Hindlimb muscle (tissue), 1 donor: ENCODE data around the gene LMX1B. TPM values are rescaled to one million over a fixed set of nuclear protein-coding genes. Genes with fewer than 3 reads are reported as not detected.
"Not testable (repeated sequence)": the region's sequence is repeated elsewhere in the genome, so short reads cannot be mapped to it uniquely, and the experiment has no call there.

Experiments
- DNase-seq: peaks from one replicate; pipeline ENCODE4 v3.0.0-alpha.2; 2013
- polyA plus RNA-seq: library from polyadenylated mRNA; unstranded; fragments of 120-200 nt; gene quantifications from one replicate; pipeline ENCODE4 v1.2.1, GENCODE V29; 2013; ENCODE audit not compliant: insufficient read length

The LMX1B gene
- polyA plus RNA-seq, 1 donor: 0.28 TPM

- no peak for DNase-seq
Observed at GRCh38 chr9:126635661-126636439, 22.1 kb downstream of the LMX1B start.

- no peak for DNase-seq
Observed at GRCh38 chr9:126636983-126637798, 23.5 kb downstream of the LMX1B start.

GRCh38 chr9:126638571-126639132 is 24.9 kb downstream of the LMX1B start:
- DNase-seq: no peak

DNA sequence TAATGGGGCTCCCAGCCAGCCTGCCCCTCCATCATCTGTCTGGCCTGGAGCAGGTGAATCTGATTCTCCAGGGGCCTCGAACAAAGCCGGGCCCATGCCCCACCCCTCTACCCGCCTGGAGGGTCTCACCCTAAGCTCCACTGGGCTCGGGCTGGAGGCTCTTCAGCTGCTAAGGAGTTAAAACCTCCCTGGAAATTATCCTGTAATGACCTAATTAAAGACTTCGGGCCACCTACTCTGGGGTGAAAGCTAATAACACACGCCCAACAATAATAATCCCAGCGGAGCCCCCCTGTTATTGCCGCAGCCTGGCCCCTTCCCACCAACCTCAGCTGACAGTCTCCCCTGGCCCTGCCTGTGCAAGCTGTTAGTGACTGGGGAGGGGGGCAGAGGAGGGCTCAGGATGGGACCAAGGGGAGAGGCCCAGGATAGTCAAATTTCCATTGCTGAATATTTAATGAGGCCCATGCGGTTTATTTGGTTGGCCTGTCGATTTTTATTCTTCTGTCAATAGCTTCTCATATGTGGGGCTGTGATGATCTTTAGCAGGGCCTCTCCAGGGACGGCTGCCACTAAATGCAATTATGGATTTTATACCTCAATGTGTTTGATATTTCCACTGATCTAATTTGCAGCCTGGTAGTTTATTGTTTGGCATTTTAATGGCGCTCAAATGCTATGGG is 25.7 kb downstream of the LMX1B start:
- no peak for DNase-seq

- DNase-seq: no peak
Observed at GRCh38 chr9:126641118-126641851, 27.6 kb downstream of the LMX1B start.

DNA sequence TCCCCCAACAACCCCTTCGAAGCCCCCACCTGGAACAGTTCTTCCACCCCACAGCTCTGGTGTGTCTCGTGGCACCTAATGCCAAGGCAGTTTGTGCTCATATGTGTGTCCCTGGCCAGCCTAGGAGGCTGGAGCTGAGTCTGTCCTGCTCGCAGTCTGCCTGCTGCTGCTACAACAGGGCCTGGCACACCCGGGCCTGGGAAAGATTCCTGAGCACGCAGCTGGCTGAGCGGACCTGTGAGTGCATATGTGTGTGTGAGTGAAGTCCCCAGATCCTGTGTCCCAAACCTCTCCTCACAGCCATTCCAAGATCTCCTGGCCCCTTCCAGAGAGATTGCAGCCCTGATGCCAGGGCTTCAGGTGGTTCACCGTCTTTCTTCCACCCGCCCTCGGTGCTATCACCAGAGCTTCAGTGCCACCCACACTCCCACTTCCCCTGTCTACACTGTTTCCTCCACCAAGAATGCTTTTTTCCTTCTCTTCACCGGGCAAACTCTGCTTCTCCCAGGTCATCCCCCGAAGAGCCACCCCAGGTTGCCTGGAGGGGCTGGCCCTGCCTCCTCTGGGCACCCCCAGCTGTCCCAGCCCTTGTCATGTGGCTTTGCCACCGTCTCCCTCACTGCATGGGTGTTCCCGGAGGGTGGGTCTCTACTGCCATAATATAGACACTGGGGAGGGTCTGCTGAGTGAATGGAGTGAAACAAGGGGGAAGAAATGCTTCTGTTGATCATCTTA is 28.4 kb downstream of the LMX1B start:
- DNase-seq: no peak

- DNase-seq: no peak
Observed at GRCh38 chr9:126642839-126643238, 29.1 kb downstream of the LMX1B start.

DNA sequence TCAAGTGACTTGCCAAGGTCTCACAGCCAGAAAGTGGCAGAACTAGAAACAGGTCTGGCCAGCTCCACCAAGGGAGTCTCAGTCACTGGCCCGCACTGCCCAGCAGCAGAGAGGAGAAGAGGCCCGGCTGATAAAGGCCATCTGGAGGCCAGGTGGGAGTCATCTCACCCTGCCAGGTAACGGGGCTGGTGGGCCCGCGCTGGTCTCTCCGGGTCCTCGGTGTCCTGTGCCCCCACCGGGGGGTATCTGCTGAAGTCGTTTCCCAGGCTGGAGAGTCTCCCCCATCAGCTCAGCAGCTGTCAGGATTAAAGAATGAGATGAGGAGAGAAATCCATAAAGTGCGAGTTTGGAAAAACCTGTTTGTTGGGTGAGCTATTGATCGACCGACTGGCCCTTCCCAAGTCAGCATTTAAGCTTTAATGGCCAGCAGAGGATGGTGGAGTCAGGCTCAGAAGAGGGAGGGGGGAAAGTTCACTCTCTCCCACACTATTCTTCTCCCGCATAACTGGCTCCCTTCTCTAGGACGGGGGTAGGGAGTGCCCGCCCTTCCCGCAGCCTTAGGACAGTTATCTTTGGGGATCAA is 30.3 kb downstream of the LMX1B start:
- DNase-seq: no peak

DNA sequence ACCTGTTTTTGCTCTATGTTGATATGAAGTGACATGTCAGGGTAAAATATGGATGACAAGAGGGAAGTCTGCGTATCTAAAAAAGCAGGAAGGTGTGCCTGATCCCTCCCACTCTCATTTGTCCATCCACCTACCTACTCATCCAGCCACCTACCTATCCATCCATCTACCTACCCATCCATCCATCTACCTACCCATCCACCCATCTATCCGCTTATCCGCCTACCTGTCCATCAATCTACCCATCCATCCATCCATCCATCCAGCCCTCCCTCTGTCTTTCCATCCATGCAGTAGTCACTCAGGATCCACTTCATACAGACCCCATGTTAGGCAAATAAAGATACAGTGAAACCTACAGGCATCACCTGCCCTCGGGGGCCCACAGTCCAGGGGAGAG is 32.4 kb downstream of the LMX1B start:
- DNase-seq: no peak

DNA sequence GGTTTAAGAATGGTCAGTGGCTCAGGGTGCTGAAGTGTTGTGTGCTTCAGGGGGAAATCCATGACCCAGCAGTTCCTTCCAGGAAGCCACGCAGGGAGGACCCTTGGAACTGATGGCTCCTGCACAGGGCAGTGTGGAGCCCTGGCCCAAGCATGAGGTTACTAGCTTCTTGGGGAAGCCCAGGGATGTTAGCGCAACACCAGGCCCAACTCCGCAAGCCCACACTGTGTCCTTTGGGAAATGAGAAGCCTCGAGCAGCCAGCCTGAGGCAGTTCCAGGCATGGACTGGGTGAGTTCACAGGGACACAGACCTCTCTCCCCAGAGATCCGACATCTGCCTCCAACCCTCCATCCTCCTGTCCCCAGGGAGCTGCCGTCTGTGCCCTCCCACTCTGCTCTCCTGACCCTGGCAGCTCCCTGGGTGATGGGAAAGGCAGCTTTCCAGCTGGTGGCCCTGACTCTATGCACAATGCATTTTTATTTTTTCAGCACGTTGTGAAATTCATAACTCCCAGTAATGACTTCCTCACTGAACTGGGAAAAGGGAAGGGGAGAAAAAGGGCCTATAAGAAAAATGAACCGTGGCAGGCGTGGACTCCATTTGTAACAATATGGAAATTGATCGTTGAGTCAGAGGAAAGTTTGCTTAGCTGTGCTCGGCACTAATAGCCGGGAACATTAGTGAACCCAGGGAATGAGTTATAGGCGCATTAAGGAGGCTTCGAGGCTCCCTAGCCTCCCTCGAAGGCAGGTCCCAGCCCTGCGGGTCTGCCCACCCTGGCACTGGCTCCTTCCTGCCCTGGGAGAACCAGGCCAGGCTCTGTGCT is 34.1 kb downstream of the LMX1B start:
- DNase-seq: no peak

- no peak for DNase-seq
Observed at GRCh38 chr9:126649477-126649876, 35.7 kb downstream of the LMX1B start.

GRCh38 chr9:126650404-126651341 is 36.9 kb downstream of the LMX1B start:
- DNase-seq: no peak

GRCh38 chr9:126652140-126652582 is 38.4 kb downstream of the LMX1B start:
- no peak for DNase-seq

DNA sequence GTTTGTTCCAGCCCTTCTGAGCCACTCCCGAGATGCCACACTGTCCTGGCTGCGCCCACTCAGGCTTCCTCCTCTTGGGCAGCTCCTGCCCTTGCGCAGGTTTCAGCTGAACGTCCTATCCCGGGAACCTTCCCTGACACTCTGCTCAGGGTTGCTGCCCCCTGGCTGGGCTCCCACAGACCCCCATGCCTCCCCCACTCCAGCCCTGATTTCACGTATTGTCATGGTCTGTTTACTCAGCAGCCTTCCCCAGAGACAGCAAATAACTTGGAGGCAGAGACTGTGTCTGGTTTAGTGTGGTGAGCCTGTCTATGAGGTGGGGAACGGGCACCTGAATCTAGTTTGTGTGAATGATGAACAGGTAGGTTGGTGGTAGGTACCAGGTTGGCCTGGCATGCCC is 40.4 kb downstream of the LMX1B start:
- no peak for DNase-seq

DNA sequence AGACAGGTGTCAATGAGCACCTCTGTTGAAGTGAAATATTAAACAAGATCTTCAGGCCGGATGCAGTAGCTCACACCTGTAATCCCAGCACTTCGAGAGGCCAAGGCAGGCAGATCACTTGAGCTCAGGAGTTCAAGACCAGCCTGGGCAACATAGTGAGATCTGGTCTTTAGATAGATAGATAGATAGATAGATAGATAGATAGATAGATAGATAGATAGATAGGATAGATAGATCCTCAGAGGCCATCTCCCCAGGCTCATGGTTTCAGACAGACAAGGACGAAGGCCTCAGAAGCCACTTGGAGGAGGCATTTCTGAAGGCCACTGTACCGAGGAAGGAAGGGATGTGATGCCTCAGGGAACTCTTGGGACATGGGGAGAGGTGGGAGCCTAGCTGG is 42.5 kb downstream of the LMX1B start:
- DNase-seq: not testable (repeated sequence)

DNA sequence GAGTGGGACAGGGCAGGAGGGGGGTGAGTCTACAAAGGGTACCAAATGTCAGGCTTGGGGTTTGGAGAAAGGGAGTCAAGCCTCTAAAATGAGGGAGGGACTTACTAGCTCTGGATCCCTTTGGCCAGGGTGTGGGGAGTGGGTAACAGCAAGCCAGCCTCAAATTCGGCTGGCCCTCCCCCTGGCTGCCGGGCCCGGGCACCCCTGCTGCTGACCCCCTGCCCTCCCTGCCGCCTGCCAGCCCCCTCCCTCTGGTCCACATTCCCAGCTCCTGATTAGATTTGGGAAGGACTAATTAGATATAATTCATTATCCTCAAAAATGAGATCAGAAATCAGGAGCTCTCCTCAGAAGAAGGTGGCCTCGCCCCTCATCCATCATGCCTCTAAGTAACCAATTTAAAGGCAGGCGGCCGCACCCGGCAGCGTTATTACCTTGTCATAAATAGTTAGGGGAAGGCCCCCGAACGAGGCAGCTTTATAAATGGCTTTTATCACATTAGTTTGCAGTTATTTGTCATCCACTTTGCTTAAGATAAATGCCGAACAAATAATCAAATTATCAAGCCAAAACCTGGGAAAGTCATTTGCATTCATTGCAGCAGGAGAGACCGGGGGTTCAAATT is 44.6 kb downstream of the LMX1B start:
- no peak for DNase-seq

GRCh38 chr9:126658956-126659555 is 45.3 kb downstream of the LMX1B start:
- no peak for DNase-seq

- DNase-seq: no peak
Observed at GRCh38 chr9:126661122-126661520, 47.4 kb downstream of the LMX1B start.
